BJ (cell line): Measurements from ENCODE around the gene GPBAR1. TPM values are rescaled to one million over a fixed set of nuclear protein-coding genes. Genes with fewer than 3 reads are reported as not detected.

ENCODE experiments used
- CTCF ChIA-PET: fragments of 350-600 bp; formaldehyde crosslinking; extraction: SDS; loops from one replicate; lab custom pipeline; 2021; ENCODE audit warnings: antibody characterized with exemption, inconsistent platforms; lab: Yijun Ruan, JAX
- POLR2A ChIA-PET: fragments of 300-600 bp; sonication (Branson Sonifier 250); formaldehyde crosslinking; extraction: SDS; loops from one replicate; lab custom pipeline; 2021; ENCODE audit warnings: antibody characterized with exemption; lab: Charles Lee
- DNase-seq: peaks from one replicate; pipeline ENCODE4 v3.0.0-alpha.2; 2011; ENCODE audit warnings: low read depth
- H3K27me3 ChIP-seq: 2 replicates; pipeline ENCODE4 v1.6.0; 2011; ENCODE audit warnings: low read length; ENCODE audit not compliant: control insufficient read depth, insufficient read depth
- H3K36me3 ChIP-seq: 2 replicates; pipeline ENCODE4 v1.5.1; 2011; ENCODE audit warnings: low read length; ENCODE audit not compliant: control insufficient read depth, insufficient read depth
- H3K4me3 ChIP-seq: 2 replicates; pipeline ENCODE4 v1.5.1; 2011; ENCODE audit warnings: low read depth, mild to moderate bottlenecking, control low read depth, low read length
- CTCF ChIP-seq: IDR thresholded peaks from 2 replicates; pipeline ENCODE4 v1.5.1; 2011; ENCODE audit warnings: low read depth, mild to moderate bottlenecking, control low read depth, inconsistent platforms, low read length, moderate library complexity; ENCODE audit not compliant: insufficient read depth
- polyA plus RNA-seq: library from polyadenylated mRNA; depleted of rRNA; stranded (reverse); fragments of >200 nt; gene quantifications from 2 replicates; pipeline ENCODE4 v1.2.3, GENCODE V29; 2011

The GPBAR1 gene
- polyA plus RNA-seq, 1 experiment, result not detected

DNA sequence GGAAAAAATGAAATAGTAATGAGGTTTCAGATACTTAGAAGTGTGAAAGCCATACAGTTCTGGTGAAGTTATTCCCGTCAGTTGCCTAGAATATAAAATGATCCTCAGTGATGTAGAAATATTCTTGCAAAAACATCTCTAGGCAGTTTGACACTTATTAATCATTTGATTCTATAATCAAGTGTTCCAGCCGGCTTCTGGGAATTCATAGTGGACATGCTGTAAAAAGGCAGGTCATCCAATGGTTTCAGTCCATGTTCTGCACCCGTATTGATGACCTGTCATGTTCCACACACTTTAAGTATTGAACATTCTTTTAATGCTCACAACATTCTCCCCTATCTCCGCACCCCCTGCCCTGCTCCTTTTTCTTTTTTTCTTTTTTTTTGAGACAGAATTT, 24.0 kb upstream of the GPBAR1 start:
- H3K27me3 ChIP-seq, result no peaks in the 10 kb centered on the region
- POLR2A ChIA-PET, result no interaction called here
- DNase-seq, result no peak
- peaks cover 23% of the 10 kb centered on the region for H3K36me3 ChIP-seq
- no peak overlapping the region for H3K4me3 ChIP-seq
- CTCF ChIA-PET, result no interaction called here
- no peak for TF ChIP-seq CTCF

- H3K36me3 ChIP-seq, result peaks cover 23% of the 10 kb centered on the region
- DNase-seq, result no peak
- ChIA-PET CTCF (no interaction called here), POLR2A (no interaction called here)
- no peak for TF ChIP-seq CTCF
- H3K27me3 ChIP-seq, result no peaks in the 10 kb centered on the region
- no peak overlapping the region for H3K4me3 ChIP-seq
Observed at GRCh38 chr2:218238887-218239286, 21.9 kb upstream of the GPBAR1 start.

- DNase-seq, result no peak
- ChIA-PET CTCF (interaction anchor here (2.1 kb wide), 1 partner anchor 13 kb away, joined by 7 read pairs; no protein-coding TSS in a partner anchor), POLR2A (no interaction called here)
- Histone ChIP-seq H3K36me3 (peaks cover 40% of the 10 kb centered on the region), H3K4me3 (no peak overlapping the region), H3K27me3 (no peaks in the 10 kb centered on the region)
- no peak for TF ChIP-seq CTCF
Observed at GRCh38 chr2:218244204-218244603, 16.6 kb upstream of the GPBAR1 start.

GRCh38 chr2:218244665-218245064, 16.1 kb upstream of the GPBAR1 start:
- no peak for TF ChIP-seq CTCF
- Histone ChIP-seq H3K4me3 (no peak overlapping the region), H3K36me3 (peaks cover 44% of the 10 kb centered on the region), H3K27me3 (no peaks in the 10 kb centered on the region)
- ChIA-PET POLR2A (no interaction called here), CTCF (interaction anchor here (2.1 kb wide), 1 partner anchor 13 kb away, joined by 7 read pairs; no protein-coding TSS in a partner anchor)
- DNase-seq, result no peak

DNA sequence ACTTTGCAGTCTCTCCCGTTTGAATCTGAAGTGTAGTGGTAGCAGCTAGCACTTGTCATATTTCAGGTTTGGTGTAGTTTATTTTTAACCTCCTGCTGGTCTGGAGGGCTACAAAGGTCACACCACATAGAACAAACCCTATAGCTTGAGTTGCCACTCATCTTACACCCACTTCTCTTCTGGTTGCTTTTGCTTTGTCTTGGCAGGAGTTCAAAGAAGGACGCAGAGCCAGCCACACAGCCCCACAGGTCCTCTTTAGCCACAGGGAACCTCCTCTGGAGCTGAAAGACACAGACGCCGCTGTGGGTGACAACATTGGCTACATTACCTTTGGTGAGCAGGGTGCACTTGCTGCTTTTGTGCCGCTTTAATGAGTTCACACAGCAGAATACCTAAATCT, 15.6 kb upstream of the GPBAR1 start:
- POLR2A ChIA-PET, result no interaction called here
- TF ChIP-seq CTCF, result no peak

More for the DNA sequence above, 15.6 kb upstream of the GPBAR1 start:
- Histone ChIP-seq H3K27me3 (no peaks in the 10 kb centered on the region), H3K4me3 (no peak overlapping the region), H3K36me3 (peaks cover 47% of the 10 kb centered on the region)
- CTCF ChIA-PET, result no interaction called here
- no peak for DNase-seq
